ENCODE measurements around the gene FAM117A. TPM values are rescaled to one million over a fixed set of nuclear protein-coding genes. Genes with fewer than 3 reads are reported as not detected.

FAM117A gene
- total and polyA plus RNA-seq, 2 of the 4 experiments (the other 2 are of a cell fraction): 0.72 to 3.4 TPM

GRCh38 chr17:49775546-49776260, 11.8 kb upstream of the FAM117A start:
- Histone ChIP-seq H2AFZ (replicated peaks; ENCODE audit: low read length, poor library complexity) (peak overlapping the region; percentile 6), H3K4me2 (ENCODE audit: low read depth, low read length) (no peak overlapping the region), H3K14ac (replicated peaks; ENCODE audit: low read depth, low read length) (no peak overlapping the region), H4K5ac (ENCODE audit: low read depth, low read length) (no peak overlapping the region), H3K9ac (ENCODE audit: low read depth, low read length) (no peak overlapping the region), H2AK9ac (replicated peaks; ENCODE audit: low read depth, low read length, poor library complexity) (no peak overlapping the region), H3K27ac (ENCODE audit: insufficient read depth, low read length) (no peak overlapping the region), H3K79me1 (ENCODE audit: low read depth in 1 of 2, low read length in 2 of 2) (no peaks in the 10 kb centered on the region), H2BK20ac (ENCODE audit: low read depth, low read length) (no peak overlapping the region), H4K91ac (ENCODE audit: insufficient read depth, low read depth, low read length) (no peak overlapping the region), H2AK5ac (ENCODE audit: low read depth, low read length) (no peak overlapping the region; the same call in 1 of the 2 replicates), H3K4ac (ENCODE audit: low read depth, low read length) (no peak overlapping the region), H3K56ac (ENCODE audit: extremely low read depth, insufficient read depth, low read length) (no peak overlapping the region), H4K8ac (ENCODE audit: low read depth in 2 of 2, low read length in 2 of 2) (no peak overlapping the region), H2BK120ac (ENCODE audit: low read depth, low read length) (no peak overlapping the region), H3K9me1 (ENCODE audit: insufficient read depth, low read length) (no peaks in the 10 kb centered on the region; the same call in 1 of the 2 replicates), H3K9me3 (ENCODE audit: control insufficient read depth, insufficient read depth, low read length) (no peaks in the 10 kb centered on the region), H4K20me1 (ENCODE audit: insufficient read depth, low read length) (no peaks in the 10 kb centered on the region), H3K27me3 (ENCODE audit: control insufficient read depth, insufficient read depth, low read length) (peaks cover 2% of the 10 kb centered on the region; the same call in 1 of the 2 replicates), H3K23ac (ENCODE audit: low read depth, low read length) (no peak overlapping the region), H2BK15ac (ENCODE audit: low read depth, low read length) (no peak overlapping the region), H3K36me3 (ENCODE audit: control insufficient read depth, insufficient read depth, low read length) (no peaks in the 10 kb centered on the region), H3K4me1 (ENCODE audit: control insufficient read depth, insufficient read depth, low read length) (no peaks in the 10 kb centered on the region), H3K18ac (ENCODE audit: low read depth, low read length) (no peak overlapping the region), H2BK5ac (ENCODE audit: low read depth, low read length, poor library complexity, severe bottlenecking) (no peak overlapping the region), H3K4me3 (ENCODE audit: insufficient read depth, low read depth, low read length) (no peak overlapping the region)
- dilution Hi-C loops (cut with HindIII; ENCODE audit: low sequenced_read_pairs, unreplicated experiment): no loop called here
- DNase-seq: no peak
- no TSS peak for BruUV-seq (replicated peaks)
- in situ Hi-C loops (cut with MboI; ENCODE audit: low sequenced_read_pairs): no loop called here
- ChIA-PET POLR2A (ENCODE audit: unreplicated experiment) (no interaction called here), CTCF (no interaction called here)
- no CpG with 5 or more reads among the region's 8 CpGs for WGBS, 2 experiments (ENCODE audit: extremely low coverage in 2 of 2, insufficient read length in 1 of 2)
- TF ChIP-seq CHD1 (IDR thresholded peaks at IDR 0.05; ENCODE audit: low read depth, low read length) (no peak), BHLHE40 (IDR thresholded peaks at IDR 0.05; ENCODE audit: low read depth, low read length) (no peak), RCOR1 (IDR thresholded peaks at IDR 0.05; ENCODE audit: insufficient replicate concordance, low read length) (no peak), POLR2A (IDR thresholded peaks at IDR 0.05; ENCODE audit: low read depth, low read length) (no peak), MXI1 (IDR thresholded peaks at IDR 0.05; ENCODE audit: borderline replicate concordance, low read depth, low read length) (no peak), ELK1 (IDR thresholded peaks at IDR 0.05; ENCODE audit: borderline replicate concordance, low read depth, low read length) (no peak), FOS (IDR thresholded peaks at IDR 0.05; ENCODE audit: low read depth, low read length) (no peak), RFX5 (IDR thresholded peaks at IDR 0.05; ENCODE audit: low read depth, low read length) (no peak), MAFK (IDR thresholded peaks at IDR 0.05; ENCODE audit: low read depth, low read length) (no peak), CTCF (conservative IDR thresholded peaks at IDR 0.05; ENCODE audit: low read depth, low read length) (no peak), RAD21 (IDR thresholded peaks at IDR 0.05; ENCODE audit: low read length) (no peak), NFE2L2 (IDR thresholded peaks at IDR 0.05; ENCODE audit: low read depth, low read length) (no peak), SMC3 (IDR thresholded peaks at IDR 0.05; ENCODE audit: low read depth, low read length) (no peak), MAZ (IDR thresholded peaks at IDR 0.05; ENCODE audit: borderline replicate concordance, low read depth, low read length) (no peak), CEBPB (IDR thresholded peaks at IDR 0.05; ENCODE audit: low read depth, low read length) (no peak), USF2 (IDR thresholded peaks at IDR 0.05; ENCODE audit: low read depth, low read length) (no peak)
- intact Hi-C loops (cut with micrococcal nuclease): no loop called here
- peak; percentile 59; the same call in 1 of the 2 replicates for ATAC-seq (ENCODE audit: low read depth)
